ENCODE results near the gene BCAS2.
"Not testable (repeated sequence)": the region's sequence is repeated elsewhere in the genome, so short reads cannot be mapped to it uniquely, and the experiment has no call there.

BCAS2 gene

DNA sequence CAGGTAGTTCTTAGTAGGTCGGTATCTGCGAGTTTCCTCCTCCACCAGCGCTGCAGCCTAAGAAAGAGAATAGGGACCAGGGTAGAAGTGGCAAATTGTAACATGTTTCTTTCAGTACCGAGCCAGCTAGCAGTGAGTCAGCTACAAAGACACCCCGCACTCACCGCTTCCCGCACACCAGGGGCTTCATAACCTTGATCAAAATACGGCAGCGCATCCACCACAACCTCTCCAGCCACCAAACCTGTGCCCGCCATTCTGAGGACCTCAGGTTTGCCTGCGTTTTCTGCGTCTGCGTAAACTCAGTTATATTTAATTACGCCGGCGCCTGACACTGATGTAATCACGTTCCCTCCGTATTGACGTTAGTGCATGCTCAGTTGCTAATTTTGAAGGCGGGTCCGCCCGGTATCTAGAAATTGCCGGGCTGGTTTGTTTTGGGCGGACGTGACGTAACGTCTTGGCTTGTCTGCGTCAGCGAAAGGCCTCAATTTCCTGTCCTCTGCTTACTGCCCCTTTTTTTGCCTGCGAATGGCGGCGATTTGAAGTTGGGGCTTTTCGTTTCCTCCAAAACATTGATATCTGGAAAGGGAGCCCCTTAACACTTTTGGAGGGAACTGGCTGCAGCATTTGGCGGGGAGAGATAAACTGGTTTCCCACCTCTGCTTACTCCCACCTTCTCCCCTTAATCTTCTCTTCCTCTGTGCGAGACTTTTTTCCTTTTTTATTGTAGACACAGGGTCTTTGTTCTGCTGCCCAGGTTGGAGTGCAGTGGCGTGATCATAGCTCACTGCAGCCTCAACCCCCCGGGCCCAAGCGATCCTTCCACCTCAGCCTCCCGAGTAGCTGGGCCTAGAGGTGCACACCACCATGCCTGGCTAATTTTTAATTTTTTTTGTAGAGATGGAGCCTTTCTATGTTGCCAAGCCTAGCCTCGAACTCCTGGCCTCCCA, at the start of gene BCAS2:
Gene BCAS2, minus strand, starts transcription at position 281 of the 953 bp plus-strand sequence. Its CDS starts 24 bp downstream, at position 257.
- DNase-seq = peak; percentile 98

DNA sequence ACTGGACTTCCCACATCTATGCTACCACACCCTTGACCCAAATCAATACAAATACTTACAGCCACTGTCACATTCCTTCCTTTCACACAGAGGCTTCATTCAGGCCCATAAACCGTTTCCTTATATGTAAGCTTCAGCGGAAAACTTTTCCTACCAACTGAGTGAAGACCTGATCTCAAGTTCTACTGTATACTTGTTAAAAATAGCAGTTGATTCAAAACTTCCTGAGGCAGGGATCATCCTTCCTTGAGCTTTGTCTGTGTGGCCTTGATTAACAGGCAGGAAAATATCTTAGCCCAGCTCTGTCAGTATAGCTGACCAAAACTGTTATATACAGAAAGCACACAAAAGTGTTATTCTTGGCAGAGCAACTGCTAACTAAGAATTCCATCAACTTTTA, 45.7 kb upstream of the BCAS2 start:
- no peak for DNase-seq

DNA sequence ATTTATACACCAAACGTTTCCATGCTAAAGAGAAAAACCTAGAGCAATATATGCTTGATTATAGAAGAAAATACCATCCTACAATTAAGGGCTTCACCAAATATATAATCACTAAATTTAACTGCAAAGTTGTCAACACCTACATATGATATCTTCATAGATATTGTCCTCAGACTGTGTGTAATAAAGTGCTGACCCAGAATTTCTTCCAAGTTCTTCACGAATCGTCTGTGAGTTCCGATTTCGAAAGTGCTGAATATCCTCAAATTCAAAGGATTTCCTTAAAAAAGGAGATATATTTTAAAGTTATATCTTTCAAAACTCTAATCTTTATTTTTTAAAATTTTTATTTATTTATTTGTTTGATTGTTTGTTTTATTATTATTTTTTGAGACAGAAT, 41.9 kb upstream of the BCAS2 start:
- DNase-seq = no peak

DNA sequence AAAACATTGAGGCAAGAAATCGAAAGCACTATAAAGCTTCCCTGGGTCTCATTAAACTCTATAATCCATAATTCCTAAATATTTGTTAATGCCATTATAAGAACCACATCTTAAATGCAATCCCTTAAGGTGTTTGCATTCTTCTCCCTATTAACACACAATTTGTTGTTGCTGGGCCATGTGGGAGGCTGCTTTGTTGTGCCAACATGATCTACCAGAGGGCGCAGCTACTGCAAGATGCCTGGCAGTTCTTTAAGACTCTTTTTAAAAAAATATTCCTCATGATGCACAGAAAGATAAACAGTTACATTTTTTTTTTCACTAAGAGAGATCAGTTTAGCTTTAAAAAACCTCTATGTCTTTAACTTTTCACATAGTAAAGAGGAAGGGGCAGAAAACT, 39.0 kb upstream of the BCAS2 start:
- DNase-seq = no peak

DNA sequence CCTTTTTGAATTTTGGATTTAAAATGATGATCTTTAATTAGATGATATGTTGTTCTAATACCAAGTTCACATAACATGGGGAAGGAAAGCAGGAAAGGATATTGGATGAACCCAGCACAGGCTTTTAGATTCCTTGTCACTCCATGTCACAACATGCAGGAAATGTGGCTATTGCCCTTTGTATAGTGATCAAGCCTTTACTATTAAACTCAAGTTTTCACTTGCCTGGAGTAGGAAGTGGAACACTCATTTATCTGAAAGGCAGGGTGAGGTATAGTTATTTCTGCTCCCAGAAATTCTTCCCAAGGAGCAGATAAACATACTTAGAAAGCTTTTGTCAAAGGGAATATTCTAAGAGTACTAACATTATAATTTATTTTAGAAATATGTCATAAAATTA, 37.2 kb upstream of the BCAS2 start:
- no peak for DNase-seq

DNA sequence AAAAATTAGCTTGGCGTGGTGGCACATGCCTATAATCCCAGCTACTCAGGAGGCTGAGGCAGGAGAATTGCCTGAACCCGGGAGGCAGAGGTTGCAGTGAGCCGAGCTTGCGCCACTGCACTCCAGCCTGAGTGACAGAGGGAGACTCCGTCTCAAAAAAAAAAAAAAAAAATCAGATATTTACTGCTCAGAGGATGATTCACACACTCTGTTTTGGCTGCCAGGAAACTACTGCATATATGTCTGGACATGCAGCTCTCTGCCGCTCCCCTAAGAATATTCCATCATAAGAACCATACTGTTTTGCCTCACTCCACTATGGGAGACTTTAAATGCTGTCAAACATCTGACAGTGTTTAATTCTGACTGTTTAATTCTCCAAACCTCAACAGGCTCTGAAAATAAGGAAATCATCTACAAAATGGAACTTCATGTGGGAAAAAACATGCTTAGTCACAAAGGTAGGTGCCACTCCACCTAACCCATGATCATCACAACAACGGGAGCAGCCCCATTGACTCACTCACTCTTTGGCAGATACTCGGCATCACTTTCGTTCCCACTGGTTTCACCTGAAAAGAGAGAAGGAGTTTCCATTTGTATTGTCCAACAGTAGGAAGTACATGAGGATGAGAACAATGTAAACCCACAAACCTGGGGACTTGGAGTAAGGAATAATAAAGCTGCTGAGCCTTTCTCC, 29.3 kb upstream of the BCAS2 start:
- DNase-seq = no peak

DNA sequence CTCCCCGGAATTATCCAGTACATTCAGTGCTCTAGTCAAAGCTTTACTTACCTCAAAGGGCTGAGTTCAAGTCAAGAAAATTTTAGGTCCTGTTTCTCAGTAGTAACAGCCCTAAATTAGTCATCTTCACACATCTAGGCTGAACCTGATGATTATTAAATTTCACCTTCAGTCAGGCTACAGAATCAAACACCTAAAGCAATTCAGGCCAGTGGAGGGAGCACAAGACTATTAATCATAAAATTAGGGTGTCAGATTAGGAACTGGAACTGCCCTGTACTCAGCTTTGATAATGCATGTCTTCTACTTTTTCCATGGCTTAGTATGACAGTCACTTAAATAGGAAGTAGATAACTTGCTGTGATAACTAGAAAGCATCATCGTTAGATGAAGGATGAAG, 28.4 kb upstream of the BCAS2 start:
- DNase-seq = no peak

DNA sequence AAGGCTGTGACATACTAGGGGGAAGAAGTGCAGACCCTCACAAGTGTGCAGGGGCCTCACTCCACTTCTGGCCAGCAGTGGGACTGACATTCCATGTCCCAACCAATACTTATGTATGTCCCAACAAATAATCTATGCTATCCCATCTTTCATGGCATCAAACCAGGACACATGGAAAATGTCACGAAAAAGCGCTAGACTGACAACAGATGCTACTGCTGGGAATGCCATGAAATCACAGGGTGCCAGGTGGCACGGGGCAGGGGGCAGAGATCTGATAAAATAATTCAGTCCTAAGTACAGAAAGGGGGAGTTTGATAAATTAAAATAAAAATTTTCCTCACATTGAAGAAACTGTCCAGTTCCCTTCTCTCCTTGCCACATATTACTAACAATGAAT, 27.6 kb upstream of the BCAS2 start:
- DNase-seq = no peak

DNA sequence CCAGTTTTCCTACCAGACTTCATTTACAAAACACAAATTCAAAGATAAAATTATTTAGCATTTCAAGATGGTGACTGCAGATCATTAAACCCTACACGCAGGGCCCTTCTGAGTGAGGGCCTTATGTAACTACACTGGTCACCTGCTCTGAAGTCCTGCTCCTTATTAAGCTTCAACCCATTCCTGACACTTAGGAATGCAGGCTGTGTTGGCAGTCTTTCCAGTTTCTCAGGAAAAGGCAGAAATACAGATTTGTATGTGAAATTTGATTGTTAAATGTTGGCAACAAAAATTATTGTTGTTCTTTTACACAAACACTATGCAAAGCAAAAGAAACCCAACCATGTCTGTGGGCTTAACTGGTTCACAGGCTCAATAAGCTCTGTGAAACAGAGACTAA, 25.8 kb upstream of the BCAS2 start:
- no peak for DNase-seq

DNA sequence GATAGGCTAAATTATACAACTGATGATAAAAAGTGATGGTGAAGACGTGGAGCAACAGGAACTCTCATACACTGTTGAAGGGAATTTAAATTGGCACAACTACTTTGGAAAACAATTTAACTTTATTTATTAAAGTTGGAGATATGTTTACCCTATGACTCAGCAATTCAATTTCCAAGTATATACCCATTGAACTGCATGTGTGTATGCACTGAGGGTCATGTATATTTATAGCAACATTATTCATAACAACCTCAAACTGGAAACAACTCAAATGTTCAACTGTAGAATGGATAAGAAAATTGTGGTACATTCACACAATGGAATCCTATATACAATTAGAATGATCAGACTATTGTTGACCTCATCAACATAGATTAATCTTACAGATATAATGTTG, 16.5 kb upstream of the BCAS2 start:
- no peak for DNase-seq

DNA sequence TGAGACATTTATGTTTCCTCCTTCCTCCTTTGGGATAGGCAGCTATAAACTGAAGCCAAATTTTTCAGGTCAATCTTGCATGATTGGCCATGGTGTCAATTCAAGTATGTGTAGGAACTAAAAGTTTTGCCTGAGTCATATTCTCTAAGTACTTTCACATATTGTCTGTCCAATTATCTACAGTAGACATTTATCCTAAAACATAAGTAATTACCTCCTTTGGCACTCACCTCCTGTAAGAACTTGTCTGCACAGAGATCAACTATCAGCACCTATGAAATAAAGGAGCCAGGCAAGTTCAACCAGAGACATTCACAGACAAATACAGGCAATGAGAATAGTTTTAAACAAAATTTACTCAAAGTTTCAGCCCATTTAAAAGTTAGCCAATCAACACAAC, 14.2 kb upstream of the BCAS2 start:
- no peak for DNase-seq

DNA sequence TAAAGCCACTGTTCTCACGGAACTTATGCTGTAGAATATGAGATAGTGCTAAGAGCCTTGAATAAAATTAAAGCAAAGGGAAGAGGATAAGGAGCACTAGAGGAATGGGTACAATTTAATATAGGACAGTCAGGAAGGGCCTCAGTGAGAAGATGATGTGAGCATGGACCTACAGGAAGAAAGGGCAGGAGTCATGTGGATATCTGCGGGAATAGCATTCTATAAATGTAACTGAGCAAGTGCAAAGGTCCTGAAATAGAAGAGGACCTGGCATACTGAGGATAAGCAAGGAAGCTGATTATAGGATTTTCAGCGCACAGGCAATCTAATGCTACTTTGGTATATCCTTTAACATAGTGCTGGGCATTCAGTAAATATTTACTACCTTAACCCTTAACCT, 12.6 kb upstream of the BCAS2 start:
- DNase-seq = no peak

DNA sequence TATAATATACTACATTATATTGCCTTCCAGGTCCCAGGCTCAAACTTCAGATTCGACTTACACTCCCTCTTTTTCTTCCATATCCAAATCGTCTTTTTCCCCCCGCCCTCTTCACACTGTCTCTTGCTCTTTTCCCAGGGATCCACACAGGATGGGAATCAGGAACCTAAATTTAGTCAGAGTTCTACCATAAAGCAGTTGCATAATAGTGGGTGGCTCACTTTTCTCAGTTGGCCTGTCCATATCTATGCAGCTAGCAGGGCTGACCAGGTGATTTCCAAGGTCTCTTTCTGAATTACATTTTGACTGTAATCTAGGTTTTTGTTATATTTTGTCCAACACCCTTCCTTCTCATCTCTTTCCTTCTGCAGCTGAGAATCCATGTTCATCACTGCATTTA, 7.7 kb upstream of the BCAS2 start:
- no peak for DNase-seq

DNA sequence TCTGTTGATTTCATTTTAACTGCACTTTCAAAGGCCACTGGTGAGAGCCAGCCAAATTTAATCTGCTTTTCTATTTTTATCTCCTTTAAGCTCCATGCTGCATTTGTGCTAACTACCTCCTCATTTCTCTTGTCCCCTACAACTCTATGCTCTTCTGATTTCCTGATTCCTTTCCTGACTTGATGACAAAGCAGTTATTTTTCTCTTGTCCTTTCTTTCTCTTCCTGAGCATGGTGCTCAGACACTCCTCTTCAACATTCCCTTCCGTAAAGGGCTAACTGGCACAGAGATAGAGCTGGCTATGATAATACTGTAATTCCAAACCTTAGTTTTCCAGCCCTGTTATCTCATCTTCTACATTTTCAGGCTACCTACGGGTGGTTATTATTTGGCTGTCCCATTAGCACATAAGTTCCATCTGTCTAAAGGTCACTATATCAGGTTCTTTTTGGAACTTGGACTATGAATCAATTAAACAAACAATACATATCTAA, 6.8 kb upstream of the BCAS2 start:
- DNase-seq = no peak

DNA sequence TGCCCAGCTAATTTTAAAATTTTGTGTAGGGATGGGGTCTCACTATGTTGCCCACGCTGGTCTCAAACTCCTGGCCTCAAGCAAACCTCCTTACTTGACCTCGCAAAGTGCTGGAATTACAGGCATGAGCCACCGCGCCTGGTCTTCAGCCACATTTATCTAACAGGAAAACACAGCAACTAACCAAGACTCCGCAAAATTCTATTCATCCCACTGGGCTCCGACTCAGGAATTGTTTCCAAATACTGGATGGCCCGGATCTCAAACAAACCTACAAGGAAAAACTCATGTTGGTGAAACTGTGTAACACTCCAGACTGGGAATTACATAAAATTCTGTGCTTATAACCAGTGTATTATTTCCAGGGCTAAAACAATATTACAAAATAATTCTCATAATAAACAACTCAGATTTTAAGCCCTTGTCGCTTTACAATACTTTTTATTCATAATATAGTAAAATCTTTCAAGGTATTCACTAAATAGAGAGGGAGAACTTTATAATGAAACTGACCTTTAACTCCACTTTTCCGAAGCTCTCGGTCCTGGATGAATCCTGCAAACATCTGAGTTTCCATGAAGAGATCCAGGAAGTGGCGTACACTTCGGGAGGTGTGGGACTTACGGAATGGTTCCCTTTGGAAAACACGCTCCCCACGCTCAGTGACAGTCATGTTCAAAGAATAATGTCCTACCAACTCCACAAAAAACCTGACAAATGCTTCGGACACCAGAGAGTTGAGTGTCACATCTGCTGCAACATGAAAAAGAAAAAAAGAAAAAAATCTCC, 6.0 kb upstream of the BCAS2 start:
- DNase-seq = no peak

DNA sequence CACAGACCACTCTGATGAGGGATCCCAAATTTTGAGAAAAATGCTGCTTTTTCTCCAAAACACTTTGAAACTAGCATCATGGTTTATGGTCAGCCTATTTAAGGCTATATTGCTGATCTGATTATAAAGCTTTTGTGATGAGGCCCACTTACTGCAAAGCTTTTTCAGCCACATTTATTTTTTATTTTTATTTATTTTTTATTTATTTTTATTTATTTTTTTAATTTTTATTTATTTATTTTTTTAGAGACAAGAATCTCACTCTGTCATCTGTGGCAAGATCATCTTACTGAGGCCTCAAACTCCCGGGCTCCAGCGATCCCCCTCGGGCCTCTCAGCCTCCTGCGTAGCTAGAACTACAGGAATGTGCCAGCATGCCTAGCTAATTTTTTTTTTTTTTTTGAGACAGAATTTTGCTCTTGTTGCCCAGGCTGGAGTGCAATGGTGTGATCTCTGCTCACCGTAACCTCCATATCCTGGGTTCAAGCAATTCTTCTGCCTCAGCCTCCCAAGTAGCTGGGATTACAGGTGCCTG, 5.2 kb upstream of the BCAS2 start:
- DNase-seq = no peak

DNA sequence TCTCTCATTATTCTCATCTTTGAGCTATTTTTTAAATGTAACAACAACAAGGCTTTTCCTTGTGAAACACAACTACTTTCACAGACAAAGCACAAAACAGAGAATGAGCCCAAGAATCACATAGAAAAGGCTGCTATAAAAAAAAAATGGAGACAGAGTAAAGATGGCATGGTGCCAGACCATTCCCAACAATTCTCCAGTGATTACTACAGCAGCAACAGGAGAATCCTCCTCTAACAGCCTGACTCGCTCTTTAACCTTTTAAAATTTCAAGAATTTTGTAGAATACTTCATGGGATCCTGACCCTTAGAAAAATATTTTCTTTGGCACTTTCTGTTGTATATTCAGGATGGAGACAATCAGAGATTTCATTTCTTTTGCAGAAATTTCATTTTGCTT, 3.8 kb upstream of the BCAS2 start:
- DNase-seq = no peak

DNA sequence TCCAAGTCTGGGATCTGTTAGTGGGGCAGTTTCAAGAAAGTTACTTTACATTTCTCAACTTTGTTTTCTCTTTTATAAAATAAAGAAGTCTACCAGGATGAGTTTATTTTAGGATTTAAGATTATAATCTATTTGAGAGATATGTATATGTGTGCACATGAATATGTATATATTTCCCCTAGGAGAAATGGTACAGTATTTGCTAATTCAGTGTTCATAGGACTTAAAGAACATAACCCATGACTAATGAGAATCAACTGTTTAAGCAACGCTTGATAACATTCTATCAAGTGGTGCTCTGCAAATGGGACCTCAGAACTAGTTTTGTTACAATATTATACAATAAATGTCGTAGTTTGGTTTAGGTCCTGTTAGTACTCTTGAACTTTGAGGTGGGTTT, 7.0 kb downstream of the BCAS2 start:
- no peak for DNase-seq

DNA sequence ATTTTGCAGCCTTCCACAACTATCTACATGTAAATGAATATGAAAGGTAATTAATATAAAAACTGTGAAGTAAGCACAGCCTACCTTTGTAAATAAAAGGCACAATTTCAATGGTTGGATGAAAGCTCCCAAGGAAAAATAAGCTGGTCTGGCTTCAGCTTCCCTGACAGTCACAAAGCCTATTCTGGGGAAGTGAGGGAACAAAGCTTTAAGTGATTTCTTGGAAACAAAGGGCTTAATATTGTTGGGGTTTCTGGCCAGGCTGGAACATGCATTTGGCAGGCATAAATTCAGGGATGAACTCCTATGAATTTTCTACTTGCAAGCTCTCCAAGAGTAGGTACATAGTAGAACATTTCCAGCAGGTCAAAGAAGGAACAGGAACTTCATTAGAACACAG, 17.3 kb downstream of the BCAS2 start:
- DNase-seq = no peak

DNA sequence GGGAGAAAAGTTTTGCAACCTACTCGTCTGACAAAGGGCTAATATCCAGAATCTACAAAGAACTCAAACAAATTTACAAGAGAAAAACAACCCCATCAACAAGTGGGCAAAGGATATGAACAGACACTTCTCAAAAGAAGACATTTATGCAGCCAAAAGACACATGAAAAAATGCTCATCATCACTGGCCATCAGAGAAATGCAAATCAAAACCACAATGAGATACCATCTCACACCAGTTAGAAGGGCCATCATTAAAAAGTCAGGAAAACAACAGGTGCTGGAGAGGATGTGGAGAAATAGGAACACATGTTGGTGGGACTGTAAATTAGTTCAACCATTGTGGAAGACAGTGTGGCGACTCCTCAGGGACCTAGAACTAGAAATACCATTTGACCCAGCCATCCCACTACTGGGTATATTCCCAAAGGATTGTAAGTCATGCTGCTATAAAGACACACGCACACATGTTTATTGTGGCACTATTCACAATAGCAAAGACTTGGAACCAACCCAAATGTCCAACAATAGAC, 18.4 kb downstream of the BCAS2 start:
- not testable (repeated sequence) for DNase-seq

DNA sequence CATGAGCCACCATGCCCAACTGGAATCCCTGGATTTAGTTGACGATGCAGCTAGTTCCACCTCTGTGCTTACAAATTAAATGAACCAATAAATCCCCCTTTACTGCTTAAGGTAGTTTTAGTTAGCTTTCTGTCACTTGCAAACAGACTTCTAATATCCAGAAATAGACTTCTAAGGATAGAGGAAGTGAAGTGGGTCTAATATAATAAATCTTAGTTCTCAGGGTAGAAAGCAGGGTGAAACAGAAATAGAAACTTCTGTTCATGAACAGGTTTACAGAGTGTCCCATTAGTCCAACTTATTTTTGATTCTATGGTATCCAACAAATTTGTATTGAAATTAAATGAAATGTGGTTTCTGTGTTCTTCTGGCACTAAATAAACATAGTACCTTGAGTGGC, 20.1 kb downstream of the BCAS2 start:
- no peak for DNase-seq

DNA sequence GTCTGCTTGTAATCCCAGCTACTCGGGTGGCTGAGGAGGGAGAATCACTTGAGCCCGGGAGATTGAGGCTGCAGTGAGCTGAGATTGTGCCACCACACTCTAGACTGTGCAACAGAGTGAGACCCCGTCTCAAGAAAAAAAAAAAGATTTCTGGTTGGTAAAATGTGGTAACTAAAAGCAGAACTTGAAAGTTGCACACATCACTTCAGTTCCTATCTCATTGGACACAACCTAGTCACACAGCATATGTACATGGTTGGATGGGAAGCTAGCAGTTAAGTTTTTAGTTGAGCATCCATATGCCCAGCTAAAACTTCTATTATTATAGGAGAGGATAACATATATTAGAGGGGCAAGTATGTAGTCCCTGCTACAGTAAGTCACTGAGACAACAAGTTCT, 22.1 kb downstream of the BCAS2 start:
- DNase-seq = no peak

DNA sequence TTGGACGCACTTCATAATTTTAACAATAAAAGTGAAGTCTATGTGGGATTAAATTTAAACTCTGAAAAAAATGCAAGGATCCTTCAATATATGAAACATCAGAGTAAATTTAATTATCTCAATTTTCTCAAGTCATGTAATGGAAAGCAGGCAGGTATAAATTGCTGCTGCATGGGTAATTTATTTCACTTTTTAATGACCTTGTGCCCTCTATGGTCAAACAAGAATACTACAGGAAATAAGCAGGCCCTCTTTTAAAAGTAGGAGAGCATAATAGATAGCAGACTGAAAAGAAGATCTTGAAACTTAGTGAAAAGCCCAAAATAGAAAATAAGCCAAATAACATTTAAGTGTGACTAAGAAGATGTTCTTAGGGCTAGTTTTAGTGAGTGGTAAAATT, 22.9 kb downstream of the BCAS2 start:
- DNase-seq = no peak

Measured in DMS79 treated with DMSO at 0.1 percent for 48 hours (cell line).